CD4-positive, alpha-beta T cell treated with Interleukin-2 at 100 ng/mL for 4 hours (primary cell): Measurements from ENCODE around the gene ILRUN.
"Not testable (repeated sequence)": the region's sequence is repeated elsewhere in the genome, so short reads cannot be mapped to it uniquely, and the experiment has no call there.

Experiments used
- DNase-seq: peaks from one replicate; pipeline ENCODE4 v3.0.0-alpha.2; 2020; ENCODE audit warnings: low spot score

ILRUN gene

GRCh38 chr6:34697544-34697836, 923 bp upstream of the ILRUN start:
- DNase-seq: no peak

GRCh38 chr6:34696189-34696738, 303 bp downstream of the ILRUN start:
- DNase-seq: no peak

- DNase-seq: no peak
These were observed 808 bp downstream of the ILRUN start for GRCh38 chr6:34695729-34696188.

GRCh38 chr6:34692280-34692679, 4.3 kb downstream of the ILRUN start:
- no peak for DNase-seq

- DNase-seq: no peak
These were observed 6.8 kb downstream of the ILRUN start for GRCh38 chr6:34689742-34690141.

GRCh38 chr6:34688956-34689355, 7.6 kb downstream of the ILRUN start:
- DNase-seq: no peak

- no peak for DNase-seq
These were observed 11.6 kb downstream of the ILRUN start for GRCh38 chr6:34684919-34685318.

- DNase-seq: no peak
These were observed 12.2 kb downstream of the ILRUN start for GRCh38 chr6:34684364-34684763.

GRCh38 chr6:34680802-34681515, 15.6 kb downstream of the ILRUN start:
- no peak for DNase-seq

DNA sequence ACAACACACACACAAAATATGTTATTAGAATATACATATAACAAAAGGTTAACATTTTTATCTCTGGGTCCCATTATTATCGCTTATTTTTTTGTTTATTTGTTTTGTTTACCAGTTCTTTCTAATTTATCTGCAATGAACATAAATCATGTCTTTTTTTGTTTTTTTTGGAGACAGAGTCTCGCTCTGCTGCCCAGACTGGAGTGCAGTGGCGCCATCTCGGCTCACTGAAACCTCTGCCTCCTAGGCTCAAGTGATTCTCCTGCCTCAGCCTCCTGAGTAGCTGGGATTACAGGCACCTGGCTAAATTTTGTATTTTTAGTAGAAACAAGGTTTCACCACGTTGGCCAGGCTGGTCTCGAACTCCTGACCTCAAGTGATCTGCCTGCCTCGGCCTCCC, 16.3 kb downstream of the ILRUN start:
- not testable (repeated sequence) for DNase-seq

- no peak for DNase-seq
These were observed 16.9 kb downstream of the ILRUN start for GRCh38 chr6:34679552-34680253.

DNA sequence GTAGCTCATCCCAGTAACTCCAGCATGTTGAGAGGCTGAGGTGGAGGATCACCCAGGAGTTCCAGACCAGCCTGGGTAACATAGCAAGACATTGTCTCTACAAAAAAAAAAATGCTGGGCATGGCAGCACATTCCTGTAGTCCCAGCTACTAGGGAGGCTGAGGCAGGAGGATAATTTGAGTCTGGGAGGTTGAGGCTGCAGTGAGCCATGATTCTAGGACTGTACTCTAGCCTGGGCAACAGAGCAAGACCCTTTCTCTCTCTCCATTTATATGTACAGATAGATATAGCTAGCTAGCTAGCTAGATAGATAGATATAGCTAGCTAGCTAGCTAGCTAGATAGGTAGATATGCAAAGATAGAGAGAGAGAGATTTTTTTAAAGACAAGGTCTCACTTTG, 20.4 kb downstream of the ILRUN start:
- no peak for DNase-seq

- DNase-seq: not testable (repeated sequence)
These were observed 21.6 kb downstream of the ILRUN start for GRCh38 chr6:34674930-34675329.

- no peak for DNase-seq
These were observed 22.3 kb downstream of the ILRUN start for GRCh38 chr6:34674268-34674639.

DNA sequence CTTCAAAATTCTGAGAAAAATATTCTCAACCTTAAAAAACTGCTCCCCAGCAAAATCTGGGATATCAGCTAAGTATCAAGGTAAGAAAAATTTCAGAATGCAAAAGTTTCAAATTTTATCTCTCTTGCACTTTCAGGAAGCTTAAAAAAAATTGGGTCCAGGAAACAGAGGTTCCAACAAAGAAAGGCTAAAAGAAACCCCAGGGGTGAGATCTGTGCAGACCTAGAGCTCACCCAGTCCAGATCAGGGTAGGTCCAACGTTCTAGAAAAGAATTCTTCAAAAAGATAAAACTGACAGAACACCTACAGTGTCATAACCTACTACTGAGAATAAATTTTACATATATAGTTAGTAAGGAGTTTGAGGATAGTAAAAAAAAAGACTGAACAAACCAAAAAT, 23.5 kb downstream of the ILRUN start:
- DNase-seq: no peak

DNA sequence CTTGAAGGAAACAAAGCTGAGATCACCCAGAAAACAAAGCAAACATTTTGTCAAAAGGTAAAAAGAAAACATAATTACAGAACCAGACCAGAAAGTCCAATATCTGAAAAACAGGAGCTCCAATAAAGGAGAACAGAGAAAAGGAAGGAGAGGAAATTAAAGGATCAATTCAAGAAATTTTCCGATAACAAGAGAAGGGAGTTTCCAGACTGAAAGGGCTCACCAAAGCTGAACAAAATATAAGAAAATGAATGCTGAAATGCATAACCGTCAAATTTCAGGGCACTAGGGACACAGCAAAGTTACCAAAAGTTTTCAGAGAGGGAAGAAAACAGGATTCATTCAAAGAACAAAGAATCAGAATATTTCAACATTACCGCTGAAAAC, 23.9 kb downstream of the ILRUN start:
- no peak for DNase-seq

DNA sequence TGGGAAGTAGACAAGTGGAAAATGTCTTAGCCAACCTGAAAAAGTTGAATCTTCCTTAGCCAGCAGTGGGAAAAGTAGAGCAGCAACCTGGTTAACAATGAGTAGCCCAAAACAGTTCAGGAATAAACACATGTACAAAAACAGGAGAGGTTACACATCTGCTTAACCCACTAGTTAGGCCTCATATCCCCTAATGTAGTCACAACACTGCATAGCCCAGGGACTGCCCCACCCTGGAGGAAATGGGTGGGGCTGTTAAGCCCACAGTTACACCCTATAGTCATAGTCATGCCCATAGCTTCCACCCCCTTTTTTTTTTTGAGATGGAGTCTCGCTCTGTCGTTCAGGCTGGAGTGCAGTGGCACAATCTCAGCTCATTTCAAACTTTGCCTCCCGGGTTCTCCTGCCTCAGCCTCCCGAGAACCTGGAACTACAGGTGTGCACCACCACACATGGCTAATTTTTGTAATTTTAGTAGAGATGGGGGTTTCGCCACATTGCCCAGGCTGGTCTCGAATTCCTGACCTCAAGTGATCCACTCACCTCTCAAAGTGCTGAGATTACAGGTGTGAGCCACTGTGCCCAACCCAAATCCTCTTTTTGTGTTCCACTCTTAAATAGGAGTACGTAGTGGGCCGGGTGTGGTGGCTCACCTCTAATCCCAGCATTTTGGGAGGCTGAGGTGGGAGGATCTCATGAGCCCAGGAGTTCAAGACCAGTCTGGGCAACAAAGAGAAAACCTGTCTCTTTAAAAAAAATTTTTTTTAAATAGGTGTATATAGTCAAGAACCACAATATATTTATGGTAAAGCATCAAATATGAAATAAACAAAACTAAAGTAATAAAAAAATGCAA, 24.5 kb downstream of the ILRUN start:
- DNase-seq: peak; percentile 89

- DNase-seq: no peak
These were observed 25.2 kb downstream of the ILRUN start for GRCh38 chr6:34671367-34671766.

DNA sequence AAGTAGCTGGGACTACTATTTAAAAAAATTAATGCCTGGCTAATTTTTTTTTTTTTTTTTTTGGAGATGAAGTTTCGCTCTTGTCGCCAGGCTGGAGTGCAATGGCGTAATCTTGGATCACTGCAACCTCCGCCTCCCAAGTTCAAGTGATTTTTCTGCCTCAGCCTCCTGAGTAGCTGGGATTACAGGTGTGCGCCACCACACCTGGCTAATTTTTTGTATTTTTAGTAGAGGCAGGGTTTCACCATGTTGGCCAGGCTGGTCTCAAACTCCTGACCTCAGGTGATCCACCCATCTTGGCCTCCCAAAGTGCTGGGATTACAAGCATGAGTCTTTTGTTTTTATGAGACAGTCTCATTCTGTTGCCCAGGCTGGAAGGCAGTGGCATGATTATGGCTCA, 27.8 kb downstream of the ILRUN start:
- not testable (repeated sequence) for DNase-seq

- DNase-seq: no peak
These were observed 28.9 kb downstream of the ILRUN start for GRCh38 chr6:34667481-34668238.

DNA sequence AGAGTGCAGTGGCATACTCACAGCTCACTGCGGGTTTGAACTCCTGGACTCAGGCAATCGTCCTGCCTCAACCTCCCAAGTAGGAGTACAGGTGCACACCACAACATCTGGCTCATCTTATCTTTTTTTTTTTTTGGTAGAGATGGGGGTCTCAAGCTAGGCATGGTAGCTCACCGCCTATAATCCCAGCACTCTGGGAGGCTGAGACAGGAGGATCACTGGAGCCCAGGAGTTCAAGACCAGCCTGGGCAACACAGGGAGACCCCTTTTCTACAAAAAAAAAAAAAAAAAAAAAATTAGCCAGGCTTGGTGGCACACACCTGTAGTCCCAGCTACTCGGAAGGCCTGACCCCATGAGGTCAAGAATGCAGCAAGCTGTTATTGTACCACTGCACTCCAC, 31.5 kb downstream of the ILRUN start:
- no peak for DNase-seq
